Stimulated activated CD8-positive, alpha-beta memory T cell treated with anti-CD3 and anti-CD28 coated beads, Interleukin-2, amount 100 ng/mL, for 48 hours (primary cell): ENCODE results near the gene HOTAIR.

Experiments used
- DNase-seq, 2 donors: peaks; one replicate each; pipeline ENCODE4 v3.0.0-alpha.2; 2020; ENCODE audit warnings: low read depth in 2 of 2

Gene HOTAIR

DNA sequence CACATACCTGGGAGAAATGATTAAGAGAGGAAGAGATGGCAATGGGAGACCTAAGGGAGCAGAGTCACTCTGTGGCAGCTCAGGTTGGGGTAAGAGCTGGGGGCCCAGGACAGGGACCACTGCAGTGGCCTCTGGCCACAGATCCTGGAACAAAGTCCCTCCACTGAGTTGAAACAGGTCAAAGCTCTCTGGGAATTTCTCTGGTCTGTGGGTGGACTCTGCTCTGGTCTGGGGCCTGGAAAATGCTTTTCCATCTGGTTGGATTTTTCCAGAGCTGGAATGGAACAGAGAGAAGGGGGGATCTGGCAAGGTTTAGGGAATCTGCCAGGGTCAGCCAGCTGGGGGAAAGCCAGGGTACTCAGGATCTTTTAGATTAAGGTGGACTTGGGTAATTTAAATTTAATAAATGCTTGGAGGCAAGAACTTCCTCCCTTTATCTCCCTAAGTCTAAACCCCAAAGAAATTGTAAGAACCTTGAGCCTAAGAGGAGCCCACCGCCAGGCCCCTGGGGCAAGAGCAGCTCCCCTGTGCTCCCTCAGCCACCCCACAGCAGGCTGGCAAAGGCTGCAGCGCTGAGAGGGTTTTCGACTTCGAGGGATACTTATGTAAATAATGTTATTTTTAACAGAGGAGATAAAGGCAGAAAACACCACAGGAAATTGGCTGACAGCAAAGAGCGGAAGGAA lies 13.9 kb upstream of the HOTAIR start:
- DNase-seq, result no peak

DNA sequence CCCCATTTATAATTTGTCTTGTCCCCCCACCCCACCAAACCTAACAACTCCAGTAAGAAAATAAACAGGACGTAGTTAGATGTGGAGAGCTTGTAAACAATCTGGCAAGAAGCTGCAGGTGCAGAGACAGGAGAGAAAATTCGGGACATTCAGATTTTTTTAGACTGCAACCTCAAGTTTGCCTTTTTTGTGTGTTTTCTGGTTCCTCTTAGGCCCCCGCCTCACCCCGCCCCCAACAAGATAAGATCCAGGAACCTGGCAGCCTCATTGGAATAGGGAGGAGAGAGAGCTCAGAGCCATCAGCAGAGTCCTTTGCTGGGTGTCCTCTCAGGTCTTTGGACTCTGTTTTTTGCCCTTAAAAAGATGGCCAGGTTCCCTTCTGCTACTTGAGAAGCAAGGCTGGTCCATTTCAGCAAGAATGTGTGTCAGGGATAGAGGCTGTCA lies 13.1 kb upstream of the HOTAIR start:
- DNase-seq, result no peak

DNA sequence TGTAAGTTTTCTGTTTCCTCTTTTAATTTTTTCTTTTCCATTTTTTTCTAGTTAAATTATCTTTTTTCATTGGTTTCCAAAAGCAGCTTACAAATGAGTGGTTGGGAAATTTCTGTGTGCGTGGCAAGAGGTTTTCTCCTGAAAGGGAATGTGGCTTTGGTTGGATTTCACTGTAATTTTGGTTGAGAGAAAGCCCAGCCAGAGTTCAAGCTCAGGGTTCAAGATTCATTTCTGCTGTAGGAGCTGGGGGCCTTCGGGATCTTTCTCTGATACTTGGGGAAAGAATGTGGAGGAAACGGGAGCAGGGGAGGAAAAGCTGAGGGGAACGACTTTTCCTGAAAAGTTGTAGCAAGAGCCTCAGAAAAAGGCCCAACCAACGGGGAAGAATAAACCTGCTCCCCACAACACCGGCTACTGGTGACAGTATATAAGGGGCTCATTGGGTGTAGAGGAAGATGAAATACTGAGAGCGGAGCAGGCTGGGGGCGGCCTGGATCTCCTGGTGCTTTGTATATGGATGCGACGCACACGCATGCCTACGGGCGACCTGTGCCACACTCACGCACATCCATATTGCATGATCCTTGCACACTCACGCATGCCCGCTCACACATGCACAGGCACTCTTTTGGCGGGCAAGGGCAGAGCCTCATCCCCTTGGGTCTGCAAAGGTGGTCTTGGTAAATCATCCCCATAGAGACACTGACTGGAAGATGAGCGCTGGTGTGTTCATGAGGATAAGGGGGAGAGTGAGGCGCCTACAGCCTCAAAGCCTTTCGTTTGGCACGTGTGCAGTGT lies 12.1 kb upstream of the HOTAIR start:
- DNase-seq, result no peak

DNA sequence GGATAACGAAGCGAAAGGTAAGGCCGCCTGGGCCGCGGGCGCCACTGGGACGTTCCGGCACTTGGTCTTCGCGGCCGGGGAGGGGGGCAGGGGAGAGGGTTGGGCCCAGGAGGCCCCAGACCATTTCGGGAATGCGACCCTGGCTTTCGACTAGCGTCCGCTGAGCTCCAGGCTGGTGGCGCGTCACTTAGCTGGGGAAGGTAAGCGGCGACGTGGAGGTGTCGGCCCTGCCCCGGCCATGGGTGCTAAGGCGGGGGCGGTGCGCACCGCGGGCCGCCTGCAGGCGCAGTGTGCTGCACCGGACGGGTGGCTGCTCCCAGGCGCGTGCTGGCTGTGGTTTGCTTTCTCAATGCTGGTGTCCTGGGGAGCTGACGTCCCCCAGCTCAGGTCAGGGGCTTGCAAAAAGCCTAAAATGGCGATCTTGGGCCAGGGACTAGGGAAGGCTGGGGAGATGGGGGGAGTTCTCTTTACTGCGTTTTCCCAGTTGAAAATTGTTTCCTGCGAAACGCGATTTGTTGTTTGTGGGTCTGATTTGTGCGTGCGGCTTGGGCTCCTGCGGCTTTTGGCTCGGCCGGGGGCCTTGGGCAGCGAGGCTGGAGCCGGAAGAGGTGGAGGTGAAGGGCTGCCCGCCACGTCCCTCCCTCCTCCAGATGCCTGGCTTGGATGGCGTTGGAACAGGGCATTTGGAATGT lies 11.4 kb upstream of the HOTAIR start:
- DNase-seq, result no peak

DNA sequence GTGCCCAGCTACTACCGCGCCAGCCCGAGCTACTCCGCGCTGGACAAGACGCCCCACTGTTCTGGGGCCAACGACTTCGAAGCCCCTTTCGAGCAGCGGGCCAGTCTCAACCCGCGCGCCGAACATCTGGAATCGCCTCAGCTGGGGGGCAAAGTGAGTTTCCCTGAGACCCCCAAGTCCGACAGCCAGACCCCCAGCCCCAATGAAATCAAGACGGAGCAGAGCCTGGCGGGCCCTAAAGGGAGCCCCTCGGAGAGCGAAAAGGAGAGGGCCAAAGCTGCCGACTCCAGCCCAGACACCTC lies 10.9 kb upstream of the HOTAIR start:
- DNase-seq, result no peak

DNA sequence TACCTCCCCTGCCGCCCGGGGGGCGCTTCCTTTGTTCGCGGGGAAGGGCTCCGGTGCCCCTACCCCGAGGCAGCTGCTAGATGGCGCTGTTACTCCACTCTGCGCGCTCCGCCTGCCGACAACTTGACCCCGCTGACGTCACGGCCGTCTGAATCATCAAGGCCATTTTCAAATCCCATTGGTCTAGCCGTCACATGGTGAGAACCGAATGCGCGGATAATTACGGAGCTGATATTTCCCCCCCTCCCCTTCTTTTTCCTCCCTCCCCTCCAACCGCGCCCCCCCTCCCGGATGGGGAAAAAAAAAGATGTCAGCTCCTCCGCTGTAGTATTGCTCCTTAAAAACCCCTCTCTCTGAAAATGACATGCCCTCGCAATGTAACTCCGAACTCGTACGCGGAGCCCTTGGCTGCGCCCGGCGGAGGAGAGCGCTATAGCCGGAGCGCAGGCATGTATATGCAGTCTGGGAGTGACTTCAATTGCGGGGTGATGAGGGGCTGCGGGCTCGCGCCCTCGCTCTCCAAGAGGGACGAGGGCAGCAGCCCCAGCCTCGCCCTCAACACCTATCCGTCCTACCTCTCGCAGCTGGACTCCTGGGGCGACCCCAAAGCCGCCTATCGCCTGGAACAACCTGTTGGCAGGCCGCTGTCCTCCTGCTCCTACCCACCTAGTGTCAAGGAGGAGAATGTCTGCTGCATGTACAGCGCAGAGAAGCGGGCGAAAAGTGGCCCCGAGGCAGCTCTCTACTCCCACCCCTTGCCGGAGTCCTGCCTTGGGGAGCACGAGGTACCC lies 10.3 kb upstream of the HOTAIR start, which contains the start of gene HOXC10:
TSS of gene HOXC10 (plus strand) at position 246 of the 791 bp plus-strand sequence. CDS start at position 360, 114 bp downstream.
- DNase-seq, result peak; percentile 84 to 86

GRCh38 chr12:53983950-53984572 lies 9.3 kb upstream of the HOTAIR start:
- DNase-seq, result no peak

DNA sequence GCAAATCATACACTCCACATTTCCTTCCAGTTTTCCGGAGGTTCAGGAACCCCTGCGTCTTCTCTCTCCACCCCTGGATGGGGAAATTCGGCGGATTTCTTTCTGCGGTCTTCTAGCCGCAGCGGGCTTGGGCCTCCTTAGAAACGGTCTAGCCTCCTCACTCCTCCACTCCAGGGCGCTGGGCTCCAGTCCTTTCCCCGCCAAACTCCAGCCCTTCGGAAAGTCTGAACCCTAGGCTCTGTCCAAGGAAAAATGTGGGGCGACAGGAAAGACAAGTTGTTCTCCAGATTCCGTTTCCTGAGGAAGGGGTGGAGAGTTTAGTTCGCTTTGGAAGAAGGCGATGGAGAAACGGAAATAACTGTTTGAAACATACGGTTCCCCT lies 8.8 kb upstream of the HOTAIR start:
- no peak for DNase-seq

GRCh38 chr12:53982648-53983567 lies 8.2 kb upstream of the HOTAIR start:
- DNase-seq, result no peak

- no peak for DNase-seq
These were observed 7.1 kb upstream of the HOTAIR start for GRCh38 chr12:53981634-53982565.

GRCh38 chr12:53980802-53981496 lies 6.2 kb upstream of the HOTAIR start:
- no peak for DNase-seq

DNA sequence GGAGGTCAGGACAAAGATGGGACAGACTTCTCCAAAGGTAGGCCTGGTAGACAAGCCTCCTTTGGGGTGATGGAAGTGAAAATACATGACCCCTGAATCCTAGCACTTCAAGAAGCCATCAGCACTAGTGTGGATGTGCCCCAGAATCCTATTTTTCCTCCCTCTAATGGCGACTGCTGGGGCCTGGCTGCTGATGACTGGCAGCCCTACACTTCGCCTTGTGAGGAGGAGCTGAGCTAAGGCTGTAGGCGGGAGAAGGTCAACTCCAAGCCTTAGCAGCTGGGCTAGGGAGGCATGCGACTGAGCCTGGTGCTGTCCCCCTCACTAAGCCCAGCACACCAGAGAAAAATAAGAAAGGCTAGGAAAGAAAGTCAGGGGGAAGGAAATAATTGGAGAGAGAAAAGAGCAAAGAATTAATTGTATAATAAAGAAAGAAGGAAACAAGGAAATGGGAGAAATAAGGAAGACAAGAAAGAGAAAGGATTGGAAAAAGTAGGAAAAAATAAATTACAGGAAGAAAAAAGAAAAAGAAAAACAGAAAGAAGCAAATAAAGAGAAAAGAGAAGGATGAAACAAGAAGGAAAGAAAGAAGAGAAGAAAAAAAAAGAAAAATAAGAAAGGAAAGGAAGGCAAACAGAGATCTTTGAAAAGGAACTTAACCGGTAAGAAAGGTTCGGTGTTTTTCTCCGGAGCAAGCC lies 5.5 kb upstream of the HOTAIR start:
- DNase-seq, result no peak

GRCh38 chr12:53978477-53979356 lies 4.0 kb upstream of the HOTAIR start:
- DNase-seq, result no peak

GRCh38 chr12:53977596-53978445 lies 3.1 kb upstream of the HOTAIR start:
- no peak for DNase-seq

DNA sequence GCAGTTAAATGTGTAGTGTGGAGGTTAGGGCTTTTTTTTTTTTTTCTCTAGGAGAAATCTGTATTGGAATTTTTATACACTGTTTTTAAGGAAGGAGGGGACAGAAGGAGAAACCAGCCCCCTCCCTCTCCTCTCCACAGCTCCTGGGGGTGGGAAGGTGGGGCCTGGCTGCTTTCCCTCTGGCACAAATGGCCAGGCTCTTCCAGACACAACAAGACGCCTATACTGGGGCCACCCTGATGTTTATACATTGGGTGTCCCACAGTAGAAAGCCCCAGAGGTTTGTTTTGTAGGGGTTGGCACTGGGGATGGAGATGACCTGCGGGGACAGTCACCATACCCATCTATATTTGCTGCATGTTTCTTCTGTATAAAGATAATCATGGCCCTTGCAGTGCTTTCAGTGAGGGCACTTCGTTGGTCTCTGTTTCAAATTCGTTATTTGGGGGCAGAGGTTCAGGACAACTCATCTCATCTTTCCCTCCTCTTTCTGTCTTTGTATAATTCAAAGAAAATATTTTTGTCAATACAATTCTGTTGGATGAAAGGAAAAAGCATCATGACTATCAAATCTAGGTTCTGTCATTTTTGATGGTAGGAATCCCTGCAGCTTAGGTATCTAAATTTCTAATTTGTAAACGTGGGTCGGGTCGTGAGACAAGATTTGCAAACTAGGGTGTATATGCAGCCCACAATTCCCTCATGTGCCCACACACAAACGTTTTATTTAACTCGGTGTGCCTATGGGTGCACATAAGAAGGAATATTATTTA lies 2.3 kb upstream of the HOTAIR start:
- DNase-seq, result no peak
